GM21825 (cell line): ENCODE results near the gene OR1J4.
"Not testable (repeated sequence)": the region's sequence is repeated elsewhere in the genome, so short reads cannot be mapped to it uniquely, and the experiment has no call there.

ENCODE experiments used
- ATAC-seq: cut with Tn5 transposase; IDR thresholded peaks from one replicate; pipeline ENCODE4 v1.9.1; 2021; ENCODE audit warnings: mild to moderate bottlenecking, moderate library complexity; ENCODE audit not compliant: unreplicated experiment

OR1J4 gene

GRCh38 chr9:122518841-122519240, at the start of gene OR1J4:
Gene OR1J4 (plus strand): TSS chr9:122519141. CDS start chr9:122519141, 0 bp downstream.
- ATAC-seq, result no peak

GRCh38 chr9:122474561-122474960, 44.4 kb upstream of the OR1J4 start:
- ATAC-seq, result no peak

GRCh38 chr9:122475717-122476116, 43.2 kb upstream of the OR1J4 start:
- ATAC-seq, result no peak

- no peak for ATAC-seq
Measured at GRCh38 chr9:122477346-122477745, 41.6 kb upstream of the OR1J4 start.

GRCh38 chr9:122477826-122478225, 41.1 kb upstream of the OR1J4 start, which contains the start of gene OR1J1:
Gene OR1J1 (minus strand): TSS chr9:122477926. CDS start chr9:122477926, 0 bp downstream.
- no peak for ATAC-seq

GRCh38 chr9:122479062-122479461, 39.9 kb upstream of the OR1J4 start:
- no peak for ATAC-seq

GRCh38 chr9:122498883-122499288, 20.1 kb upstream of the OR1J4 start:
- ATAC-seq, result no peak

- no peak for ATAC-seq
Measured at GRCh38 chr9:122506964-122507363, 12.0 kb upstream of the OR1J4 start.

GRCh38 chr9:122510502-122510901, 8.4 kb upstream of the OR1J4 start, which contains the start of gene OR1J2:
Gene OR1J2 (plus strand): TSS chr9:122510802. CDS start chr9:122510802, 0 bp downstream.
- ATAC-seq, result no peak

- ATAC-seq, result no peak
Measured at GRCh38 chr9:122518226-122518625, 715 bp upstream of the OR1J4 start.

- ATAC-seq, result no peak
Measured at GRCh38 chr9:122519376-122519775, 435 bp downstream of the OR1J4 start.

- no peak for ATAC-seq
Measured at GRCh38 chr9:122526602-122527001, 7.7 kb downstream of the OR1J4 start.

- ATAC-seq, result no peak
Measured at GRCh38 chr9:122527193-122527592, 8.3 kb downstream of the OR1J4 start, which contains the start of gene OR1N1. Gene OR1N1 (minus strand): TSS chr9:122527293. CDS start chr9:122527293, 0 bp downstream.

- ATAC-seq, result not testable (repeated sequence)
Measured at GRCh38 chr9:122531157-122531556, 12.2 kb downstream of the OR1J4 start.

- no peak for ATAC-seq
Measured at GRCh38 chr9:122536134-122536533, 17.2 kb downstream of the OR1J4 start.

- not testable (repeated sequence) for ATAC-seq
Measured at GRCh38 chr9:122537066-122537465, 18.1 kb downstream of the OR1J4 start.

- ATAC-seq, result no peak
Measured at GRCh38 chr9:122538757-122539156, 19.8 kb downstream of the OR1J4 start.

- no peak for ATAC-seq
Measured at GRCh38 chr9:122546196-122546595, 27.3 kb downstream of the OR1J4 start.

GRCh38 chr9:122551371-122551770, 32.4 kb downstream of the OR1J4 start:
- no peak for ATAC-seq

- ATAC-seq, result no peak
Measured at GRCh38 chr9:122552812-122553211, 33.9 kb downstream of the OR1J4 start, which contains the start of gene OR1N2. Gene OR1N2 (plus strand): TSS chr9:122553112. CDS start chr9:122553212, 100 bp downstream.

GRCh38 chr9:122561446-122561845, 42.5 kb downstream of the OR1J4 start:
- no peak for ATAC-seq

GRCh38 chr9:122562134-122562760, 43.3 kb downstream of the OR1J4 start:
- no peak for ATAC-seq

GRCh38 chr9:122567901-122568300, 49.0 kb downstream of the OR1J4 start:
- no peak for ATAC-seq
